Stimulated activated naive CD8-positive, alpha-beta T cell treated with anti-CD3 and anti-CD28 coated beads, Interleukin-15, amount 100 ng/mL, for 72 hours (primary cell): Measurements from ENCODE around the gene LARGE1.

Source experiments
- ATAC-seq: fragments of 150-1000 bp; cut with Tn5 transposase; 2 replicates; pipeline ENCODE4 v1.10.0; 2021; ENCODE audit warnings: mild to moderate bottlenecking, moderate library complexity
- DNase-seq, 2 donors: peaks; one replicate each; pipeline ENCODE4 v3.0.0; 2021 to 2022
- H3K27ac Mint-ChIP-seq, 2 donors: one replicate each; pipeline ENCODE4 v1.8.0; 2022; ENCODE audit warnings: mild to moderate bottlenecking in 2 of 2, mixed read lengths in 2 of 2, moderate library complexity in 2 of 2
- H3K27me3 Mint-ChIP-seq: one replicate; pipeline ENCODE4 v1.8.0; 2022; ENCODE audit warnings: mixed read lengths
- H3K4me1 Mint-ChIP-seq: one replicate; pipeline ENCODE4 v1.8.0; 2022; ENCODE audit warnings: mild to moderate bottlenecking, mixed read lengths
- H3K4me3 Mint-ChIP-seq, 2 donors: one replicate each; pipeline ENCODE4 v1.8.0; 2022; ENCODE audit warnings: mild to moderate bottlenecking in 2 of 2, mixed read lengths in 2 of 2, moderate library complexity in 1 of 2
- H3K9me3 Mint-ChIP-seq, 2 donors: one replicate each; pipeline ENCODE4 v1.8.0; 2022; ENCODE audit warnings: mixed read lengths in 2 of 2

LARGE1 gene

DNA sequence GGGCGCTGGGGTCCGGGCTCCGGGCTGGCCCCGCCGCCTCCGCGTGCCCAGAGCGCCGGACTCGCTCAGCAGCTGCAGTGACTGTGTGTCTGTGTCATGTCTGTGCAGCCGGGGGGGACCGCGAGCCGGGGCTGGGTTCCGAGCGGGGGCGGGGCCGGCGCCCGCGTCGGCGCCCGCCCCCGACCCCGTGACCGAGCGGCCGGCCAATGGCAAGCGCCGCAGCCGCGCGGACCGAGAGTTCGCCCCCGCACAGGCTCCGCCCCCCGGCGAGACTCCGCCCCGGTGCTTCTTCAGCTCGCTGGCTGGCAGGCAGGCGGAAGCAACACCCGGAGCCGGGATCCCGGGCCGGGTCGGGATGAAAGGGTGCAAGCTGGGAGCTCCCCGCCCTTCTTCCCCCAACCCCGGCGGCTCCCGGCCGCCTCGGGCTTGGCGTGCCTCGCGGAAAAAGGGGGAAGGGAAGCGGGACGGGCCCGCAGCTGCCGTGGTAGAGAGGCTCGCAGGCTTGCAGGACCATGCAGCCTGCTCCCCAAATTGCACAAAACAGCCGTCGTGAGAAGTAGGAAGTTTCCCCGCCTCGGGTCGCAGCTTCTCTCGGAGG, 750 bp upstream of the LARGE1 start:
- Mint-ChIP-seq H3K4me1 (peaks cover 25% of the 10 kb centered on the region), H3K4me3 (peak overlapping the region; percentile 84 to 90), H3K27me3 (peaks cover 86% of the 10 kb centered on the region), H3K27ac (no peak overlapping the region), H3K9me3 (no peaks in the 10 kb centered on the region)
- DNase-seq (peak; percentile 91 to 93), ATAC-seq (peak; percentile 91)

DNA sequence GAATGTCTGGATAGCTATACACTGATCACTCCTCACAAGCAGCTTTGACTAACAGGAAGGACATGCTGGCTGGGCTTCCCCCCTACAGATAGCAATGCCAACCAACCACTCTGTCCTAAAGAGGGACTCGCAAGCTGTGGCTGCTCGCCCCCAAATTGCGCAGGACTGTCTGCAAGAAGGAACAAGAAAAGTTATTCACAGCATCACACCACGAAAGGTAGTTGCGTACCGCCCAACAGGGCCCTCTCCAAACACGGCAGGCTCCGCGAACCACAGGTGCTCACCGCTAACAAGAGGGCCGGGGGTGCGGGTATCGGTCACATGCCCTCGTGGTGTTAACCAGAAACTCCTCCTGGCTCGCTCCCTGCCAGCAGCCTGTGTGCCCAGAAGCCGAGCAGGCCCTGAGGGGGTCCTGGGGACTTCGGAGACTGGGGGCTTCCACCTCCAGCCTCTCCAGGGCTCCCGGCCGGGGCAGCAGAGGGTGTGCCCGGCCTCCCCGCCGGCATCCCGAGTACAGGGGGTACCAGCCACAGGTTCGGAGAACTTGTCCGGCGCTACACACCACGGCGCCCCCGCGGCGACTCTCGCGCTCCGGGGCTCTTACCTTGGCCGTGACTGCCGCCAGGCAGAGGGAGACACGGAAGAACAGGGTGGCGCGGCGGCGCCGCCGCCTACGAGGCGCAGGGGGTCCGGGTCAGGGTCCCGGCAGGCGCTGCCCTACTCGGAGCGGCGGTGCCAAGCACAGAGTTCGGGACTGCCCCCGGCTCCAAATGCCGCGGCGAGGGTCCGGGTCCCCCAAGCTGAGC, 682 bp downstream of the LARGE1 start:
- no peak overlapping the region for H3K27ac Mint-ChIP-seq
- H3K4me1 Mint-ChIP-seq = peaks cover 25% of the 10 kb centered on the region
- H3K4me3 Mint-ChIP-seq = peak overlapping the region; percentile 65
- no peaks in the 10 kb centered on the region for H3K9me3 Mint-ChIP-seq
- peaks cover 86% of the 10 kb centered on the region for H3K27me3 Mint-ChIP-seq
- ATAC-seq (peak; percentile 38), DNase-seq (peak; percentile 15 to 36)

DNA sequence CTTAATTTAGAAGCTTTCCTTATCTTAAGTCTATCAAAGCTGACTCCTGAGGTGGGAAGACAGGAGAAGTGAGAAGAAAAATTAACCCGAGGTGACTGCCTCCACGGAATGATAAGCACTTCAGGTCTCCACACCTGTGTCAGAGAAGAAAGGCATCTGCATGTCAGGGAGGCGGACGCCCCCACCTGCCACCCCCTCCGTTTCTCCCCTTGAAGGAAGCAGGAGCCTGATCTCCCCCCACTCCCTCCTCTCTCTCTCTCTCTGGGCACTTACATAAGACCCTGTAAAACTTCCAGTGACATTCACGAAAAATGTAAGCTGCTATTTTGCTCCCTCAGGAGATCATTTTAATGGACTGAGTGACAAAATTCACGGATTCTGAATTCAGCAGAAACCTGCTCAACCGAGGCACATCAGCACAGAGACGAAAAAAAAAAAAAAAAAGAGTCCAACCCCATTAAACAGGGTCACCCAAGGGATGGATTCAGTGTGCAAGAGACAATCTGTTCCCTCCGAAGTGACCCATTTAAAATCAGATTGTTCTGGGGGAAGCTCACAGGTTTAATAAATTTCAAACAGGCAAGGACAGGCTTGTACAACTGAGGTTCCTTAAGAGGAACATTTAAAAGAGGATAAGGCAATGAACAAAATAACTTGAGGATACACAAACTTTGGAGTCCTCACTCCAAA, 1.5 kb downstream of the LARGE1 start:
- no peak for DNase-seq
- Mint-ChIP-seq H3K9me3 (no peaks in the 10 kb centered on the region), H3K4me1 (peaks cover 25% of the 10 kb centered on the region), H3K27me3 (peaks cover 79% of the 10 kb centered on the region), H3K4me3 (peak overlapping the region; percentile 65), H3K27ac (no peak overlapping the region)
- ATAC-seq = no peak

DNA sequence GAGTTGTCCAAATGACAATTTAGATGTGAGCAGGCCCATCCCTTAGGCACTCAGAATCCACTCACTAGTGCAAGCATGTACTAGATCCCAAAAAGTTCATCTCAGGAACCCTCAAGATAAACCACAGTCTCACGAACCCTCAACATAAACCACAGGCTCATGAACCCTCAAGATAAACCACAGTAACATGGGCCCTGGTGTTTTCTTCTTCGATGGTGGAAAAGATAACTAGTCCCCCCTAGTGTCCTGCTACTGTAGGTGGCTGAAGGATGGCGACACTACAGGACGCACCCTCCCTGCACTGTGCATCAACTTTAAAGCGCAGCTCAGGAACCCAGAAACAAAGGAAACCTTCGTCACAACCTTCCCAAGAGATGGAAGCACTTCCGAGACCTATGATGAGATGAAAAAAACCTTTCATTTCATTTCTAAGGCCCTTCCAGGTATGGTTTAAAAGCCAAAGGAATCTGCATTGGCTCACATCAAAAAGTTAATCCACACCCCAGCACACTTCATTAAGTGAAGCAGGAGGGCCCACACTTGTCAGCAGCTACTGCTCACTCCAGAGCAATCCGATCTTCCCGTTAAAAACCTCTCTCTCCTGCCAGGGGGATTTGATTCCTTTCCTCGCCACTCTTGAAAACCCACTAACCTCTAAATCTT, 2.4 kb downstream of the LARGE1 start:
- no peaks in the 10 kb centered on the region for H3K9me3 Mint-ChIP-seq
- no peak for ATAC-seq

DNA sequence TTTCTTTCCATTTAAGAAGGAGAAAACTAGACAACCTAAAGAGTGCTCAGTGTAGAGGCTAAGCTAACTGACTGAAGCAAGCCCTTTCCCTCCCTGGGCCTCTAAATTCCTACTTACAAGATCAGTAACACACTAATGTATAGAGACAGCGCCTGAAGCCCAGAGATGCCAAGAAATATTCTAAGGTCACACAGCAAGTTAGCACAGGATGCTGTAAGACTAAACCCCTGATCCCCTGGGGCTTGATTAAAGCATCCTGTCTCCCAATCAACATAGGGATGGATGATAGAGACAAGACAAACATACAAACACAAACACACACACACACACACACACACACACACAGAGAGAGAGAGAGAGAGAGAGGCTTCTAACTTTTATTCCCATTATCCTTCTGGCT, 5.6 kb downstream of the LARGE1 start:
- peaks cover 9% of the 10 kb centered on the region for H3K4me1 Mint-ChIP-seq
- ATAC-seq = no peak
- H3K27me3 Mint-ChIP-seq = peaks cover 52% of the 10 kb centered on the region
- no peak for DNase-seq
- H3K9me3 Mint-ChIP-seq = no peaks in the 10 kb centered on the region
- no peak overlapping the region for H3K4me3 Mint-ChIP-seq
- no peak overlapping the region for H3K27ac Mint-ChIP-seq

More for the DNA sequence above, 2.4 kb downstream of the LARGE1 start:
- peak overlapping the region in 1 of 2 donors; percentile 8 for H3K27ac Mint-ChIP-seq
- H3K4me1 Mint-ChIP-seq = peaks cover 23% of the 10 kb centered on the region
- peaks cover 70% of the 10 kb centered on the region for H3K27me3 Mint-ChIP-seq
- no peak overlapping the region for H3K4me3 Mint-ChIP-seq
- DNase-seq = no peak

DNA sequence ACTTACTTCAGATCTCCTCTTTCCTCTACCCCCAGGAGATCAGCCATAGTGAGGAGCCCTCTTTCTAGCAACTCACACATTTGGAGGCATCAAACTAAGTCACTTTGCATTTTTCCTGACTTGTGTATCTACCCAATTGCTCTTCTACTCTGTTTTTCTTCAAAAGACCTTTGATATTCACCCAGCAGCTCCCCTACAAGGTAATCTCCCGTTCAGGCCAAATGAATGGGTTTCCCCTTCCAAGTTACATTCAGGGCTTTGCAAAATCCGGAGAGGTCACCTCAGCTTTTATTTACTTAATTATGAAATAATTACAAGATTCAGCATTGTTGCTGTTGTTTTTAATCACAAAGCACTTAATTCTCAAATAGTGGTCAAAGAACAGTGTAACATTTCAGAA, 6.1 kb downstream of the LARGE1 start:
- no peaks in the 10 kb centered on the region for H3K9me3 Mint-ChIP-seq
- ATAC-seq (no peak), DNase-seq (no peak)
- H3K27me3 Mint-ChIP-seq = peaks cover 46% of the 10 kb centered on the region
- peaks cover 4% of the 10 kb centered on the region for H3K4me1 Mint-ChIP-seq
- no peak overlapping the region for H3K27ac Mint-ChIP-seq
- H3K4me3 Mint-ChIP-seq = no peak overlapping the region

DNA sequence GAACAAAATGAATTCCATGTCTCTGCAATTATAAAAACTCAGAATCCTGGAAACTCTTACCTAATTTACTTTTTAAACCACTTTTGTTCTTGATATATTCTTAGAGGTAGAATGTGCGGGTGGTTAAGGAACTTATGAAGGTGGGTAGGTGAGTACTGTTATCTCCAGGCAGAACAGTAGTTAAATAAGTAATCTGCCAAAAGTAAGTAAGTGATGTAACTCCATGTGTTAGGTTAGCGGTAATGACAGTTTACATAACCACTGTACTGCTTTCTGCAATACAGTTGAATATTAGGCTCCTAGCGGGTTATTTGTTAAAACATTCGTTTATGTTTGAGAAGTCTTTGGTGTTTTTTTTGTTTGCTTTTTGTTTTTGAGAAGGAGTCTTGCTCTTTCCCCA, 7.1 kb downstream of the LARGE1 start:
- no peak for DNase-seq
- no peaks in the 10 kb centered on the region for H3K4me1 Mint-ChIP-seq
- H3K4me3 Mint-ChIP-seq = no peak overlapping the region
- H3K27ac Mint-ChIP-seq = no peak overlapping the region
- no peak for ATAC-seq
- H3K27me3 Mint-ChIP-seq = peaks cover 37% of the 10 kb centered on the region
- H3K9me3 Mint-ChIP-seq = no peaks in the 10 kb centered on the region

DNA sequence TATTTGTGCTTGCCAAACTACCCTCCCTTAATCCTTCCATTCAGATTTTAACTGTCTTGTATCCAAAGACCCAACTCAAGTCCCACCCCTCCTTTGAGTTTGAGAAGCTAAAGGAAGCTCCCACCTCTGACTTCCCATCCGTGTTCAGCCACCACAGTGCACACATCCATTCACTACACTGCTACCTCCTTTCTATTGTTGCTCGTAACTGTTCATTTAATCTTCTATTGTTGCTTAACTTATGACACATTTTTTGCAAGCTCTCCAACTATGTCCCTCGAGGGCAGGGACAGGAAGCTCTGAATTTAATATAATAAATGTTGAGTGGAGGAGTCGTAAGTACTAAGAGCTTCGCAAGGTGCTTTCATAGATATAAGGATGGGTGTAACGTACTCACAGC, 10.4 kb downstream of the LARGE1 start:
- no peaks in the 10 kb centered on the region for H3K4me1 Mint-ChIP-seq
- ATAC-seq = no peak
- no peak overlapping the region for H3K27ac Mint-ChIP-seq
- no peak overlapping the region for H3K4me3 Mint-ChIP-seq
- no peaks in the 10 kb centered on the region for H3K9me3 Mint-ChIP-seq
- no peak for DNase-seq
- H3K27me3 Mint-ChIP-seq = peaks cover 4% of the 10 kb centered on the region

DNA sequence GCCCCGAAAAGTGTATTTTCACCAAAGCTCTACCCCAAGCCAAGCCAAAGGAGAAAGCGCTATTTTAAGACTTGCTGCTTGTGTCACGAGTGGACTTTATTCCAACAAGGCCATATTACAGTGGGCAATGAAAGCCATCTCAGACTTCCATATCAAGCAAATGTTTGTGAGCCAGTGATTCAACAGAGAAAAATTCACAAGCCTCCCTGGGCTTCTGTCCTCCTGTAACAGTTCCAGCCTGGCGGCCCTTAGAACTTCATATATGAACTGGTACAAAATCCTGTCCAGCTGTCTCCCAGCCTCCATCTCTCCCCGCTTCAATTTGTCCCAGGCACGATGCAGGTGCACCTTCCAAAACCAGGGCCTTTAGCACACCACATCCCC, 11.2 kb downstream of the LARGE1 start:
- no peak overlapping the region for H3K4me3 Mint-ChIP-seq
- H3K27ac Mint-ChIP-seq = no peak overlapping the region
- no peaks in the 10 kb centered on the region for H3K9me3 Mint-ChIP-seq
- no peaks in the 10 kb centered on the region for H3K27me3 Mint-ChIP-seq
- no peak for ATAC-seq
- DNase-seq = no peak
- H3K4me1 Mint-ChIP-seq = no peaks in the 10 kb centered on the region

DNA sequence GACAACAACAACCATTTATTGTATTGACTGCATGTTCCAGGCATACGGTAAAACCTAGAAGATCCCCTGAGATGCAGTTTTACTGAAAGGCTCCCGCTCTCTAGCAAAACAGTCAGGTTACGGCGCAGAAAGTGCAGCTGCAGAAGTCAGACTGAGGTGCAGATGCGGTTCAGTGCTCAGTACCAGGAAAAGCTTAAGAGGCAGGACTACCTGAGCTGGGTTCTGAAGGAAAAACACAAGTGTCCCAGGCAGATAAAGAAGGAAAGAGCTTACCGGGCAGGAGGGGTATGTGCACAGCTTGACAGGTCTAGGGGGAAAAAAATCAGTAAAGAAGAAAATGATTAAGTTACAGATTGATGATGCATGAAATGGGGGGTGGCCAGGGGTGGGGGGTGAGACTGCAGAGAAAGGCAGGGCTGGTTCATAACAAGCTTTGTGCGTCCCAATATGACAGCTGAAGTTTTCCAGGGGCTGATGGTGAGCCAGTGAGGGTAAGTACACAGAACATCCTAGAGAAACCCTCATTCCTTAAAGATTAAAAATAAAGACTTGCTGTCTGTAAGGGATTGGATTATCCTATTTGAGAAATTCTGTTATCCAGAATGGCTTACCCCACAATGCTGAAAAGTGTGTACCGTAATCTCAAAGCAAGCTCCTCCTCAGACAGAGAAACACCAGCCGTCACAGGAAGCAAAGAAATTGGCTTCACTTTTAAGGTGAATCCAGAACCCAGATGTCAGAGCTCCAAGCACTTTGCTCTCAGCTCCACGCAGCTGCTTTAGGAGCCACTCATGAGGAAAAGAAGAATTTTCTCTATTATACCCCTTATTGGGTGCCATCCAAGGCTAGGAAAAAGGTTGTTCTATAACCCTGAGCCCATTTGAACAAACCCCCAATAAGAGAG, 11.9 kb downstream of the LARGE1 start:
- Mint-ChIP-seq H3K27me3 (no peaks in the 10 kb centered on the region), H3K27ac (no peak overlapping the region)

DNA sequence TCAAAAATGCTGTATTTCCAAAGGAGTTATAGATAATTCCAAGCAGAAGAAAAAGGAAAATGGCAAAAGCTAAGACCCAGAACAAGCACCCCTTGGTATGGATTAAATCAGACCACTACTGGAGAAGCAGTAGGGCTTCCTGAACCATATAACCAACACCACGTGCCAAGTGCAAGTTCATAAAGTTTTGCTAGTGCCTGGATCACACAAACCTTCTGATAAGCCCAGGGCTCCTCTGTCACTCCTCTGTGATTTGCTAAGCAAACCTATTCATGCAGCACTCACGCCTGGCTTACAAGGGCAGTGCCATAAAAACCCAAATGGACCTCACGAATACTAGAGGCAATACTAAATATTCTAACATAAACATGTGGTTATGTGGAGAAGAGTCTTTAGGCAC, 13.3 kb downstream of the LARGE1 start:
- Mint-ChIP-seq H3K27me3 (peaks cover 5% of the 10 kb centered on the region), H3K4me3 (no peak overlapping the region), H3K4me1 (no peaks in the 10 kb centered on the region), H3K9me3 (no peaks in the 10 kb centered on the region), H3K27ac (no peak overlapping the region)
- ATAC-seq = no peak
- no peak for DNase-seq

More for the DNA sequence above, 11.9 kb downstream of the LARGE1 start:
- H3K4me3 Mint-ChIP-seq = no peak overlapping the region
- no peaks in the 10 kb centered on the region for H3K9me3 Mint-ChIP-seq
- ATAC-seq (no peak), DNase-seq (no peak)
- H3K4me1 Mint-ChIP-seq = no peaks in the 10 kb centered on the region

DNA sequence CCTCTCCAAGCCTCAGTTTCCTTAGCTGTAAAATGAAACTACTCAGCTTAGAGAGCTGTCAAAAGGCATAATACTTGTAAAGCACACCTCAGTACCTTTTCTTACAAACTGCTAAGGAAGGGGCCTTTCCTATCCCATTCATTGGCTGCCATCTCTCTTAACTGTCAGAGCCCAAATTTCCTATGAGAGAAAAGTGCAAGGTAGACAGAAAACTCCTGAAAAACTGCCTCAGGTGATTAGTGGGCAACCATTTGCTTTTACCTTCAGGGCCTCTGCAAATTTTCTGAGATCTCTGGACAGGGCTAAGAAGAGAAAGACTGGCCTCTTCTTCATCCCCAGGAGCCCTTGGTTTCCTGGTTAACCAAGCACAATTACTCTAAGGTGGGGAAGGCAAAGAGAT, 13.8 kb downstream of the LARGE1 start:
- no peak overlapping the region for H3K4me3 Mint-ChIP-seq
- no peaks in the 10 kb centered on the region for H3K4me1 Mint-ChIP-seq
- peaks cover 8% of the 10 kb centered on the region for H3K27me3 Mint-ChIP-seq
- no peak overlapping the region for H3K27ac Mint-ChIP-seq
- no peak for DNase-seq
- ATAC-seq = no peak
- no peaks in the 10 kb centered on the region for H3K9me3 Mint-ChIP-seq

DNA sequence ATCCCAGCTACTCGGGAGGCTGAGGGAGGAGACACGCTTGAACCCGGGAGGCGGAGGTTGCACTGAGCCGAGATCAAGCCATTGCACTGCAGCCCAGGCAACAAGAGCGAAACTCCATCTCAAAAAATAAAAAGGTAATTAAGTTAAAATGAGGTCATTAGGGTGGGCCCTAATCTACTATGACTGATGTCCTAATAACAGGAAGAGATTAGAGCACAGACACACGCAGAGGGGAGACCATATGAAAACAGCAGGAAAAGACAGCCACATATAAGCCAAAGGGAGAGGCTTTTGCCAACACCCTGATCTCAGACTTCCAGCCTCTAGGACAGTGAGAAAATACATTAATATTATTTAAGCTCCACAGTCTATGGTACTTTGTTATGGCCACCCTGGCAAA, 17.3 kb downstream of the LARGE1 start:
- Mint-ChIP-seq H3K4me1 (no peaks in the 10 kb centered on the region), H3K27me3 (peaks cover 8% of the 10 kb centered on the region), H3K27ac (peak overlapping the region in 1 of 2 donors; percentile 63), H3K4me3 (no peak overlapping the region), H3K9me3 (no peaks in the 10 kb centered on the region)
- no peak for DNase-seq
- ATAC-seq = no peak

DNA sequence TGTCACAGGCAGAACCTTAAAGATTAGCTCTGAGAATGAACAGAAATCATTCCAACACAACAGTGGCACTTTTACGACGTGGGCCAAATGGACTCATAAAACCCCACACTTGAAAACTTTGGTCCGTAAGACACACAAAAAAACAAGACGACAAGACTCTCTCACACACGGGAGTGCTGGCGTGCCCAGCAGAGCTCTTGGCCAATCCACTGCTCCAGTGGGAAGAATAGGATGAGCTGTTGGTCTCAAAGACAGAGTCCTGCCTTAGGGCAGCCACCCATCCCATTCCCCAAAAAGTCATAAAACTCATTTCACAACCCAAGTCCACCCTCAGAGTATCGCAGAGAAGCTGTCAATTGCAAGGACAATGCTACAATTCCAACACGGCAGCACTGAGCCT, 18.2 kb downstream of the LARGE1 start:
- DNase-seq (no peak), ATAC-seq (no peak)
- Mint-ChIP-seq H3K27ac (no peak overlapping the region), H3K9me3 (no peaks in the 10 kb centered on the region), H3K4me3 (no peak overlapping the region), H3K27me3 (peaks cover 8% of the 10 kb centered on the region), H3K4me1 (no peaks in the 10 kb centered on the region)

DNA sequence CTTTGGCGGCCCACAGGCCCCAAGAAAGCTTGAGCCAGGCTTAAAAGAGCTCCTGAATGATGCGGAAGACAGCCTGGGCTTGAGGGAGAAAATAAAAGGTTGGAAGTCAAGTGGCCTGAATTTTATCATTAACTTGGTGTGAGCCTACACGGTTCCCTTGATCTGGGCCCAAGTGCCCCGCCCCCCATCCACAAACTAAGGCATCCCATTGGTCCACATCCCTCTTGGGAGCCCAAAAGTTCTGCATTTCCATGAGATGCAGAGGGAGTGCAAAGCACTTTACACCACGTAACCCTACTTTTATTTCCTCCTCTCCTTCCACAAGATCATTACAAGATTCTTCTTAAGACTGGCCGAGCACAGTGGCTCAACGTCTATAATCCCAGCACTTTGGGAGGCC, 22.2 kb downstream of the LARGE1 start:
- Mint-ChIP-seq H3K4me1 (no peaks in the 10 kb centered on the region), H3K27ac (no peak overlapping the region), H3K9me3 (peaks cover 0 to 8% of the 10 kb centered on the region in 2 donors), H3K4me3 (no peak overlapping the region), H3K27me3 (peaks cover 8% of the 10 kb centered on the region)
- ATAC-seq = no peak
- no peak for DNase-seq
